ENCODE data around the gene ZHX3. TPM values are rescaled to one million over a fixed set of nuclear protein-coding genes. Genes with fewer than 3 reads are reported as not detected.
A peak's percentile ranks its signal among the peaks of the same experiment; 100 is the strongest.

The ZHX3 gene
- total and polyA plus RNA-seq, 2 of the 13 experiments (the other 11 are each of a cell fraction or from before 2014, with no cell fraction given), result 8.4 to 11.7 TPM

- TF ChIP-seq HMGXB3 (CRISPR knock-in tag; IDR thresholded peaks at IDR 0.05; ENCODE audit: borderline replicate concordance) (no peak; the same call in 1 of the 2 replicates), CREB1 (IDR thresholded peaks at IDR 0.05) (peak; percentile 2; the same call in 1 of the 2 replicates), CREB1 (CRISPR knock-in tag; IDR thresholded peaks at IDR 0.05) (no peak), PCBP1 (IDR thresholded peaks at IDR 0.05; ENCODE audit: borderline replicate concordance, low read depth, low read length) (0 out of 2 replicates have a peak, but pooled peaks have one; percentile 50), HNRNPH1 (optimal IDR thresholded peaks at IDR 0.05; ENCODE audit: low read depth, low read length) (no peak), ZNF496 (CRISPR knock-in tag; IDR thresholded peaks at IDR 0.05; ENCODE audit: insufficient replicate concordance) (no peak), HOMEZ (CRISPR knock-in tag; IDR thresholded peaks at IDR 0.05; ENCODE audit: low read depth) (no peak), ZNF281 (CRISPR knock-in tag; IDR thresholded peaks at IDR 0.05; ENCODE audit: borderline replicate concordance) (peak; percentile 51; the same call in 1 of the 2 replicates), ZNF235 (CRISPR knock-in tag; IDR thresholded peaks at IDR 0.05; ENCODE audit: borderline replicate concordance) (peak; percentile 60; the same call in 1 of the 2 replicates), ZNF343 (CRISPR knock-in tag; IDR thresholded peaks at IDR 0.05) (peak; percentile 86), MYPOP (CRISPR knock-in tag; IDR thresholded peaks at IDR 0.05) (no peak; the same call in none of the 2 replicates), ZMYM2 (CRISPR knock-in tag; IDR thresholded peaks at IDR 0.05) (no peak), MED1 (CRISPR knock-in tag; IDR thresholded peaks at IDR 0.05) (peak; percentile 58), ZSCAN25 (CRISPR knock-in tag; IDR thresholded peaks at IDR 0.05) (peak; percentile 17), TIGD3 (CRISPR knock-in tag; IDR thresholded peaks at IDR 0.05; ENCODE audit: borderline replicate concordance) (no peak)
Measured at GRCh38 chr20:41136680-41137613, 180.6 kb downstream of the ZHX3 start, which contains the start of gene PLCG1 (continued).
